GM21515 (cell line): Measurements from ENCODE around the gene SLC39A11.

Source experiments
- ATAC-seq: cut with Tn5 transposase; IDR thresholded peaks from one replicate; pipeline ENCODE4 v1.9.1; 2021; ENCODE audit not compliant: unreplicated experiment

Gene SLC39A11

DNA sequence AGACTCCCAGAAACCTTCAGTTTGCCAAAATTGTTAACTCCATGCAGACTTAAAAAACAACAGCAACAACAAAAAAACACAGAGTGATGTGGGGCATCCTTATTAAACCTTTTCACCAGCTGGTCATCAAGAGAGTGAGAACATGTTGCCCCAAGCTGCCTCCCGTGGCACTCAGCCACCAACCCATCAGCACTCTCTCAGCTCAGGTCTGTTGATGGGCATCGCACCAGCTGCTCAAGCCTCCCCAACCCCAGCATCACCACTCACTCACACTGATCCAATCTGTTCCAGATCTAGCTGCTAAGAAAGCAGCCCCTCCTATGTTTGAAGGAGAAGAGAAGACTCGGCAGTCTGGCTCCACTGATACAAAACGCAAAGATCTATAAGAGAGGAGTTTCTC lies 46.8 kb downstream of the SLC39A11 start:
- no peak for ATAC-seq

DNA sequence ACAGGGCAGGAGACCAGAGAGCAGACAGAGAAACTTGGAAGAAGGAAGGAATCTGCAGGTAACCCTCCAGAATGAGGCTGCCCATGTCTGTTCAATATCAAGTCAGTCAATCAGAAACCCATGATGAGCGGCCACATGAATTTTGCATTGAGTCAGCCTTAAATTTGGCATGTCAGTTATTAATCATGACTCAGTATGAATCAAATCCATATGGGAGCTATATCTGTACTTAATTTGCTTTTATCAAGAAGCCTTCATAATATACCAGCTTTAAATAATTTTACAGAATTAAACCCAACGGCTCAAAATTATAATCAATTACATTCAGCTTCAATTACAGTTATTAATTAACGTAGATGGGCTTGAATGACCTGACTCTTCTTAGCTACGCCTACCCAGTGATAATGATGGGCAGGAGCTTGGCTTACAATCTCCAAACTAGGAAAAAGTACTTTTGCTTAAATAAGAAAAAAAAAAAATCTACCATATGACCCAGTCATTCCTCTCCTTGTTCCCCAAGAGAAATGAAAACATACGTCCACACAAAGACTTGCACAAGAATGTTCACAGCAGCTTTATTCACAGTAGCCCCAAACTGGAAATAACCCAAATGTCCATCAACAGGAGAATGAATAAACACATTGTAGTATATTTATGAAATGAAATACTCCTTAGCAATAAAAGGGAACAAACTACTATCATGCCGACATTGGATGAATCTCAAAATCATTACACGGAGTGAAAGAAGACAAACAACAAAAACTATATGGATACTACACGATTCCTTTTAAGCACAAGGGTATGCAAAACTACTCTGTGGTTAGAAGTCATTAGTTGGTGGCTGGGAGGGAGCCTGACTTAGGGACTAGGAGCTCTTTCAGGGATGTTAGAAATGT lies 48.6 kb downstream of the SLC39A11 start:
- no peak for ATAC-seq

DNA sequence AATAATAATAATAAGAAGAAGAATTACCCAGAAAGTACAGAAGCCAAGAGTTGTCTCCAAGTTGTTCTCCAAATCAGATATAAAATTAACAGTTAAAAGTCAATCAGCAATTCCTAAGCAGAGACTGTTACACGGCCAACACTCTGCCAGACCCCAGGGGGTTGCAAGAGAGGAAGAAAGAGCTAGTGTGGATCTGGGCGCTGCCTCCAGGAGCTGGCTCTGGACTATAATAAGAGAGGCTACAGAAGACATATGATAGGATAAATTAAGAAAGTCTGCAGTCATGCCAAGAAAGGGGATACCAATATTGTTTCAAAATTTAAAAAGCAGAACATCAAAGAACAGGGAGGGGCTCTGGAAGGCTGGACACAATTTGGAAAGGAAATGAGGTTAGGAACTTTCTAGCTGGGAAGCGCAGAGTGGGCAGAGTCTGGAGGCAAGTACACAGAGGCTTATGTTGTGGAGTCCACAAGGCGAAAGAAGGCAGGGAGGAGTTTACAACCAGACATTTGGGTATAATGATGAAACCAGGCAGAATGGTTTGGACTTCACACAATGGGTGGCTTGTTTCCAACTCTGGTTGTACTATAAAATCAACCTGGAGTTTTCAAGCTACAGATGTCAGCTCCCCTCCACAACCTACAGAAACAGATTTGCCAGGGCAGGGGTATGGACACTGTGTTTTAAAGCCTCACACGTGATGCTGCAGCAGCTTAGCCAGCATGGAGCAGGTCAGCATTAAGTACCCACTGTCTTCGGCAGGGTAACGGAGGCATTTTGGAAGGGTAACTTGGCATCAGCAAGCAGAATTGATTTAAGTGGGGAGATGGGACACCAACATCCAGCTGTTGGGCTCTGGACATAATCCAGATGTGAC lies 49.4 kb downstream of the SLC39A11 start:
- ATAC-seq: no peak

DNA sequence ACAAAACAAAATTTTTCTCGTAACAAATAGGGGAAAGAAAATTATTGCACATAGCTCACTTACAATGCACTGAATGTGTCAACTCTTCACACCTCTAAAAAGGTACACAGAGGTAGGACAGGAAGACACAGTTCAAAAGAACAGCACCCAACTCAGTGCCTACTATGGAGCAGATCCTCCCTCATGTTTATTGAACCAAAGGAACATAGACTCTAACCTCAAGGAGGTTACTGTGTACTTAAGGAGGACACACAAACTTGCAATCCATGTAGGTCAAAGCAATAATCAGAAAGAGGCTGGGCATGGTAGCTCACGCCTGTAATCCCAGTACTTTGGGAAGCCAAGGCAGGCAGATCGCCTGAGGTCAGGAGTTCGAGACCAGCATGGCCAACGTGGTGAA lies 50.3 kb downstream of the SLC39A11 start:
- no peak for ATAC-seq

DNA sequence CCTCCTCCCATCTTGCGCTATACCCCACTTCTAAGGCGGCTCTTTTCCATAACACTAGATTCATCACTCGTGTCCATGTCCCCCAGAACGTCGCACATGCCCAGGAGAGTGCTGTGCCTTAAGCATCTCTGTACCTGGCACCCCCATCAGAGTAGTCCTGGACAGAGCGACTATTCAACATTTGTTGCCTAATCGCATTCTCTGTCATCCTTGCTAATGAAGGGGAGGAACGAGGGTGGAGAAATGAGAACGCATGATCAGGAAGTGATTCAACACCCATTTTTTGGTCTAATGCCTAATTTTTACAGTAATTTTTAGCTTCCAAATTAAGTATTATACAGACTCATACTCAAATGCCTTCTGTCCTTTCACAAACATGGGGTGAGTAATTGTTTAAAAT lies 53.2 kb downstream of the SLC39A11 start:
- ATAC-seq: no peak

DNA sequence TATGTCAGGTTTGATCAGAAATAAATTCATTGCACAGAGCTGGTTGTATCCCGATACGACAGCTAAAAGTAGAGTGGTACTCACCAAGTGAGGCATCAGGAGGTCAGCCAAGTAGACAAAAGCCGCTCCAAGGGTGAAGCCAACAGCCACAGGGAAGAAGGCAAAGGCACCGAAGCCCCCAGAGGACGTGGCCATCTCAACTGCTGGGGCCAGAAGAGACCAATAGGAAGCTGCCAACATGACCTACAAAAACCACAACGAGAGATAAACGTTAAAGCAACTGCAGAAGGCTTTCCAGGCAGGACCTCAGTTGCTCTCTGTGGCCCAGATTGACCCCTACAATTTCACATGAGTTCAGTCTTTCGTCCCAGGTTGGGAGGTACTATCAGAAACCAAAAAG lies 61.0 kb downstream of the SLC39A11 start:
- no peak for ATAC-seq

DNA sequence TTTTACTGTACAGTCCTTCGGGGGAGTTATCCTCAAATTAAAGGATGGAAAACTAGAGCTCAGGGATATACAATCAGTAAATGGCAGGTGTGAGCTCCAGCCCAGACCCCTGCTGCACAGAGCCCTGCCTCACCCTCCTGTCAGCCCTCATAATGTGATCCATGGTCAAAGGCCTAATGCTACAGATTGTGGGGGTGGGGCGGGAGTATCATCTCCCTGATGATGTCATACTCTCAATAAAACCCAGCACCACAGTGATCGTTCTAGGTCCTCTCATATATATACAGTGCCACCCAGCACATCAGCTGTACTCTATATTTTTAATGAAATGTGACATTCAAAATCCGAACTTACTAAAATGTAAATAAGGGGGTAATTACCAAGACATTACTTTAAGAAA lies 61.5 kb downstream of the SLC39A11 start:
- no peak for ATAC-seq

DNA sequence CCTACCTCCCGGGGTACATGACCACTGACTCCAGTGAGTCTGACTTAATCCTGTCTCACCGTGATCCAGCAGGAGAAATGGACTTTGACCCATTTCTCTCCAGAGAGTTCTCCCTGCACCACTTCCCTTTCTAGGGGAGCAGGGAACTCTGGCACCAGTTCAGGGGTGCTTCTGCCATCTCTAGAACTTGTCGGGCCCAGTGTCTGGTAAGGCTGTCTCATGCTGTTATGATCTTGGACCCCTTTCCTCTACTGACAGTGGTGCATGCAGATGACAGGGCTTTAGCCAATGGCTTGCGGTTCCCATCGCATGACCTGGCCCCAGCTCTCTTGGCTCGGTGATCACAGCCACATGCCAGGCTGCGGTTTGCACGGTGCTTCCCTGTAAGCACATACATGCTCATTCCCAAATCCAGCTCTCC lies 62.0 kb downstream of the SLC39A11 start:
- no peak for ATAC-seq

DNA sequence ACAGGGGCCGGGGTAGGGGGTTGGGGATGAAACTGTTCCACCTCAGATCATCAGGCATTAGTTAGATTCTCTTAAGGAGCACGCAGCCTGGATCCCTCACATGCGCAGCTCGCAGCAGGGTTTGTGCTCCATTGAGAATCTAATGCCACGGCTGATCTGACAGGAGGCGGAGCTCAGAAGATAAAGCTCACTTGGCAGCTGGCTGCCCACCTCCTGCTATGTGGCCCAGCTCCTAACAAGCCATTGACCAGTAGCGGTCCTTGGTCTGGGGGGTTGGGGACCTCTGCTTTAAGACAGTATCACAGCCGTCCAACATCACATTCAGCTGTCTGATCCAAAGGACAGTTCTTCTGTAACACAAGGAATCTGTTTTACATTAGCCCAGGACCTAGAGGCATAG lies 62.5 kb downstream of the SLC39A11 start:
- no peak for ATAC-seq

DNA sequence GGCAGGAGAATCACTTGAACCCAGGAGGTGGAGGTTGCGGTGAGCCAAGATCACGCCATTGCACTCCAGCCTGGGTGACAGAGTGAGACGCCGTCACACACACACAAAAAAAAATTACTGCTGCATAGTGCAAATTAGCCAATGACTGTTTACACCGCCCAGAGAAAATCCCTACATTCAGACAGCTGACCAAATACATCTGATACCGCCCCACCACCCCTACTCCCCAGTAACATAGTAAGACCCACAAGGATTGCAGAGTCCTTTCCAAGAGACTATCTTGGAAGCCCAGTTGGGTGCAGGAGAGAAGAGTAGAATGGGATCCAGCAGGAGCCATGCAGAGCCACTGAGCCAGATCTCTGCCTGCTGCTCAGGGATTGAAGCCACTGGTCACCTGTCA lies 63.5 kb downstream of the SLC39A11 start:
- ATAC-seq: no peak

DNA sequence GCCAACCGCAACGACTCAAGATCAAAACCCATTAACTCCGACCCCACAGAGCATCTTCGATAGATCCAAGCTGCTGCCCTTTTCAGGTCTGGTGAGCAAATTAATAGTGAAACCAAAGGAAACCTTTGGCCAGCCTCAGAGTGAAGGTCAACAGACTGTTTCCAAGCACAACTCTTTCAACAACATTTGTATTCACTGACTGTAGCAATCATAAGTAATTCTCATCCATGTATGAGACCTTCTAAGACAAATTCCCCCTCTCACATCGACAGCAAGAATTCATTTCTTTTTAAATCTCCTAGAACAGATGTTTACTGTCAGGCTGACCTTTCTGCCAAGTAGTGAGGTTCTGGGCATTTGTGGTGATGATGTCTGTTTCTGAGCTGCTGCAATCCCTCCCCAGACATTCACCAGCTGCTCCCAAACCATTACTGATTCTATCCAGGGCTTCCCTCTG lies 64.2 kb downstream of the SLC39A11 start:
- no peak for ATAC-seq

DNA sequence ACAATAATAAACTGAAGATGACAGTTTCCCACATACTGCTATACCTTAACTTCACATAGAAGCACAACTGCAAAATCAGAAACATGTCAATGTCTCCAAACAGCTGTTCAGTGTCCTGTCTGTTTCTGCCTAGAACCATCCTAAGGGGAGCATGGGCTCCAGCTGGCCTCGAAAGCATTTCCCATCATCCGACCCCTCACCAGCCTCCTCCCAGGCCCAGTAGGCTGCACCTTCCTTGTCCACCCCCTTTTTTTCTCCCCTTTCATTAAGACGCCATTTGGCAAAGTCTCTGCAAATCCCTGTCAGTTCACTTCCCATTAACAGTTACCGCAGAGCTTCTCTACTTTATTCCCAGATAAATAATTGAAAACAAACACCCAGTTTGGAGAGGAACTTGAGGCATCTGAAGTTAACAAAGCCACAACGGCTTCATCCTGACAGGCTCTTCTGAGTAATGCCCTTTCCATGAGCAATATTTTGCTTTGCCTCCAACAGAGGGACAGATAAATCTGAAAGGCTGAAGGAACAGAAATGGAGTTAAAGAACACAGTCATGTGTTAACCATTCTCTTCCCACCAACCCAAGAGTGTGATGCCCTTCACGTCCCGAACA lies 65.3 kb downstream of the SLC39A11 start:
- no peak for ATAC-seq

DNA sequence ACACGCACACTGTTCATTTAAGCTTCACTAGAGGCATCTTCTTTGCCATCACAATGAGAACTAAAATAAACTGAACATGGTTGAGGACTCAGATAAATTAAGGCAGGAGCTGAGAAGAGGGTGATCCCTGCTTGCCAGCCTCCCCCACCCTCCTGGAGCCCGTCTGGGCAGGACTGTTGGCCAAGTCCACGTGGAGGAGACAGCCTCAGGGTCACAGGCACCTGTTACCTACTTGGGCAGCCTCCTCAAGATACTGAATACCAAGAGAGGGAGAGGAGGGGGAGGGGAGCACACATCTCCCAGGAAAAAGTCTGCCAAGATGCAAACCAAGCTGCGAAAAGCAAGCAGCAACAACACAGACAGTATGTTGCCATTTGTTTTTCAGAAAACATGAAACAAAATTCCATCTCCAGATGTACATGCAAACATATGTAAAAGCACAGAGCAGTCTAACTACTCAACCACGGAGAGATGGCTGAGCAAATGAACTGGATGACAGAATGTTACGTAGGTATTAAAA lies 67.4 kb downstream of the SLC39A11 start:
- ATAC-seq: no peak

DNA sequence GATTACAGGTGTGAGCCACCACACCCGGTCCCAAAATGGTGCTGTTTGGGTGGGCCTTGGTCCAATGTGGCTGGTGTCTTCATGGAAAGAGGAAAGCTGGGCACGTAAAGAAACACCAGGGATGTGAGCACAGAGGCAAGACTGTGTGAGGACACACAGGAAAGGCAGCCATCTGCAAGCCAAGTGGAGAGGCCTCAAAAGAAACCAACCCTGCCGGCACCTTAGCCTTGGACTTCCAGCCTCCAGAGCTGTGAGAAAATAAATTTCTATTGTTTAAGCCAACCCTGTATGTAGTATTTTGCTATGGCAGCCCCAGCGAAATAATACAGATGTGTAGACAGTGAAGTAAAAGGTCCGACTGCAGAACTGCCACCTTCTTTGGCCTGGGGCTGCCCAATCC lies 68.7 kb downstream of the SLC39A11 start:
- ATAC-seq: no peak

DNA sequence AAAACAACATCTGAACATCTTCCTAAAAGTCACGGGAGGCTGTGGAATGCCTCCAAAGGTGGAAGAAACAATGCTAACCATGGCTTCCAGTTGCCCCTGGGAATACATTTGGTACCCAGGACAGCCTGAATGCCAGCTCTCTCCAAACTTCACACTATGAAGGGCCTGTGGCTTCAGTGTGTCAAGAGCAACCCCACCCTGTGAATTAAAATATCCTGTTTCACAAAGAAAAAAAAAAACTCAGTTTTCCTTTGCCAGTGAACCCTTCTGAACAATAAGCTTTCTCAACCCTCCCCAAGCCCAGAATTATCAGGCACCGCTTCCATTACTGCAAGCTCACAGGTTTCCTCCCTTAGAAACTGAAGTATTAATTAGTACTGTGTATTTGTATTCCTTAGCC lies 69.8 kb downstream of the SLC39A11 start:
- no peak for ATAC-seq

DNA sequence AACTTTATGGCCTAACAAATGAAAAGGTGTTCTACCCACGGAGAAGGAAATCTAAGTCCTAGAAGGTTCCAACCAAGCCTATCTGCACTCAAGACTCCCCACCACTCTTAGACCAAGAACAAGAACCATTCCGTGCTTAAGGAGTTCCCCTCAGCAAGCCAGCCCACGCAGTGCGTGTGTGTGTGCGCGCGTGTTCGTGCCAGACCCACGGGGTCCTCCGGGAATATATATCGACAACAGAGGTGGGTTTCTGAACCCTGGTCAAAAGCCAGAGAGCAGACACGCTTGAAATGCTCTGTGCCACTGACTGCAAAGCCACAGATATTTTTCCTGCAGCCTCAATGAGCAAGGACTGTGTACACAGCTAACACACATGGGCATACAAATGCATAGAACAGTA lies 70.7 kb downstream of the SLC39A11 start:
- no peak for ATAC-seq

DNA sequence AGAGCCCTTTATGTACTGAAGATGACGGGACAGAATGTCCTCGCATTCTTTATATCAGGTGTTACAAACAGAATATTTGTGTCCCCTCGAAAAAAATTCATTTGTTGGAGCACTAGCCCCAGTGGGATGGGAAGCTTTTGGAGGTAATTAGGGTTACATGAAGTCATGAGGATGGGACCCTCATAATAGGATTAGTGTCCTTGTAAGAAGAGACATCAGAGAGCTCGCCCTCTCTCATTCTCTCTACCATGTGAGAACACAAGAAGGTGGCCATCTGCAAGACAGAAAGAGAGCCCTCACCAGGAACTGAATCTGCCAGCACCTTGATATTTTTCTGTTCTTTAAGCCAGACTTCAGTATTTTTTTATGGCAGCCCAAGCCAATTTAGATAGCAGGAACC lies 72.4 kb downstream of the SLC39A11 start:
- no peak for ATAC-seq

DNA sequence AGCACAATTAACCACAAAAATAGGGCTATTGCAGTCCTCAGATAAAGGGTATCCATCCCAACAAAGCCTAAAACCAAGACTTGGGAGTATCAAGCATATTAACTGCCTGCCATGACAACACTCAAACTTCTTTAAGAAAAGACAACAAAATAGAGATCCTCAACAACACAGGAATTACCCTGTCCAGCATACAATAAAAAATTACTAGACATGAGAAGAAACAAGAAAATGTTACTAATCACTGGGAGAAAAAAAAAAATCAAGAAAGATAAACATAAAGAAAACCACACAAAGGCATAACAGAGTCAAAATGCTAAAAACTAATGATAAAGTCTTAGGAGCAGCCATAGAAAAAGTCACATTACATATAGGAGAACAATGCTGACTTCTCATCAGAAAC lies 73.9 kb downstream of the SLC39A11 start:
- no peak for ATAC-seq

DNA sequence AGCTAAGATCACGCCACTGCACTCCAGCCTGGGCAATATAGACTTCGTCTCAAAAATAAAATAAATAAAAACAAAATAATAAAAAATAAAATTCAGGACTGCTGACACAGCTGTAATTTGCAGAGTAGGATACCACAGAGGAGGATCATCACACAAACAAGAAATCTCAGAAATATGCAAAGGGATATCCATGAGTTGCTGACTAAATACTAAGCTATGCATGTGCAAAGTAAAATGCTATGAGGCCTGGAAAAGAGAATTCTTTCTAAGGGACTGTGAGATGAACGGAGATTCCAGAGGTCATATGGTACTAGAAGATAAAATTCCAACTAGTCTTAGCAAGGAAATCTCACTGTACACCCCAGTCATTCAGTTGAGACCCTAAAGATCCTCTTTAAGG lies 74.8 kb downstream of the SLC39A11 start:
- no peak for ATAC-seq

DNA sequence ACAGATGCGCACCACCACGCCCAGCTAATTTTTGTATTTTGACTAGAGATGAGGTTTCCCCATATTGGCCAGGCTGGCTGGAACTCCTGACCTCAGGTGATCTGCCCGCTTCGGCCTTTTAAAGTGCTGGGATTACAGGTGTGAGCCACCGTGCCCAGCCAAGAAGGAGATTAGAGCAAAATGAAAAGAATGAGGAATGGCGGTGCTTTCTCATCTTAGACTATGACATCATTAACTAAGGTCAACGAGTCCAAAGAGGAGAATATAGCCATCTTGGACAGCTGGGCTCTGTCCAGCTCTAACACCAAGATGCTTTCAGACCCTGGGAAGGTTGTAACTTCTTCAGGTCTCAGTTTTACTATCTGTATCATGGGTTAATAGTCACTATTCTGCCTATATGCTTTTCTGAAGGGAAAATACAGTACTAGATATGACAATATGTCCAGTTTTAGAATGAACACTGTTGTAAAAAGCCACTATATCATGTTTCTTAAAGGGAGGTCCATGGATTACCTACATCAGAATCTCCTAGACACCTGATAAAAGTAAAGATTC lies 76.7 kb downstream of the SLC39A11 start:
- no peak for ATAC-seq
